NCI-H1694 (cell line): ENCODE results near the gene MAP3K6.

Experiments
- DNase-seq: peaks from one replicate; lab custom pipeline; 2025; lab: John Stamatoyannopoulos, UW

The MAP3K6 gene

GRCh38 chr1:27355683-27356082 is 11.1 kb downstream of the MAP3K6 start:
- DNase-seq = no peak

- no peak for DNase-seq
Observed at GRCh38 chr1:27353629-27354028, 13.1 kb downstream of the MAP3K6 start.

GRCh38 chr1:27353166-27353565 is 13.6 kb downstream of the MAP3K6 start:
- DNase-seq = no peak

DNA sequence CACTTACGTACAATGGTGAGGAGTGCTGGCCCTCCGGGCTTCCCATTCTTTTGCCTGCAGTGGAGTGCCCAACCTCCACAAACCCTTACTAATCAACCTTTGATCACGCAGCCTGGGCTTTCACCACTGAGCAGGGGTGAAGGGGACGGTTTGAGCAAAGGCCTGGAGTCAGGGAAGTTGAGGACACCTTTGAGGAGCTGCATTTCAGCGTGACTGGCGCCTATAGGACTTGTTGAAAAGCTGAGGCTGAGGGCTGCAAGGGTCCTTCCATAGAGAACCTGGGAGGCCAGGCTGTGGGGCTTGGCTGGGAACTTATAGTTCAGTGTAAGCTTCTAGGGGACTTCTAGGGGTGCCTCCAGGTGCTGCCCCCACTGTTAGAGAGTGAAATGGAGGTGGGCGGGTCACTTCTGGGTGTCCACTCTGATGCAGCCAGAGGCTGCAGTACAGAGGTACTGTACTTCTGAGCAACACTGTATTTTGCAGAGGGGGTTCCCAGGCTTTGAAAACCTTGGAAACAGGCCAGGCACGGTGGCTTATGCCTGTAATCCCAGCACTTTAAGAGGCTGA is 15.1 kb downstream of the MAP3K6 start:
- DNase-seq = no peak

- DNase-seq = no peak
Observed at GRCh38 chr1:27350663-27351540, 15.9 kb downstream of the MAP3K6 start.

DNA sequence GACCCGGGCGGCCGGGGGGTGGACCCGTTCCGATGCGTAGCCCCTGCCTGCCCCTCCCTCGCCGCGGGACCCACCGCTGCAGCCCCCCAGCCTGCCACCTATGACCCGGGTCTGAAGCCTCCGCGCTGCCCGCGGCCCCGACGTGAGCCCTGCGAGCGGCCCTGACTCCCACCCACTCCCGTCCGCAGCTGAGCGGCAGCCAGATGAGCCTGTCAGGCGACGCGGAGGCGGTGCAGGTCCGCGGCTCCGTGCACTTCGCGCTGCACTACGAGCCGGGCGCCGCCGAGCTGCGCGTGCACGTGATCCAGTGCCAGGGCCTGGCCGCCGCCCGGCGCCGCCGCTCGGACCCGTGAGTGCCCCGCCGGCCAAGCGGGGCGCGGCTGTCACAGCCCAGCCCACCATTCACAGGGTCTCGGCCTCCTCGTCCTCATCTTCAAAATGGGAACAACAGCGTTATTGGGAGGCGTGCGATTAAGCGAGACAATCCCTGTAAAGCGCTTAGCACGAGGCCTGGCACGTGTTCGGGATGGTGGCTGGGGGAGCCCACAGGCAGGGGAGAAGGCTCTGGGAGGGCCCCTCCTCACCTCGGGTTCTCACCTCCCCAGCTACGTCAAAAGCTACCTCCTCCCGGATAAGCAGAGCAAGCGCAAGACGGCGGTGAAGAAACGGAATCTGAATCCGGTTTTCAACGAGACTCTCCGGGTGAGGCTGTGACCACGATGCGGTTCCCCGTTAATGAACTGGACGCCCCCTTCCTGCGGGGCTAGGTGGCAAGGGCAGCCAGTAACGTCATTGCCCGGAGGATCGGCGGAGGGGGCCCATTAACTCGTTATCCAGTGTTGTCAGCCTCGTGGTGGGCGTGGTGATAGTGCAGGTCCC is 16.7 kb downstream of the MAP3K6 start:
- peak; percentile 15 for DNase-seq

DNA sequence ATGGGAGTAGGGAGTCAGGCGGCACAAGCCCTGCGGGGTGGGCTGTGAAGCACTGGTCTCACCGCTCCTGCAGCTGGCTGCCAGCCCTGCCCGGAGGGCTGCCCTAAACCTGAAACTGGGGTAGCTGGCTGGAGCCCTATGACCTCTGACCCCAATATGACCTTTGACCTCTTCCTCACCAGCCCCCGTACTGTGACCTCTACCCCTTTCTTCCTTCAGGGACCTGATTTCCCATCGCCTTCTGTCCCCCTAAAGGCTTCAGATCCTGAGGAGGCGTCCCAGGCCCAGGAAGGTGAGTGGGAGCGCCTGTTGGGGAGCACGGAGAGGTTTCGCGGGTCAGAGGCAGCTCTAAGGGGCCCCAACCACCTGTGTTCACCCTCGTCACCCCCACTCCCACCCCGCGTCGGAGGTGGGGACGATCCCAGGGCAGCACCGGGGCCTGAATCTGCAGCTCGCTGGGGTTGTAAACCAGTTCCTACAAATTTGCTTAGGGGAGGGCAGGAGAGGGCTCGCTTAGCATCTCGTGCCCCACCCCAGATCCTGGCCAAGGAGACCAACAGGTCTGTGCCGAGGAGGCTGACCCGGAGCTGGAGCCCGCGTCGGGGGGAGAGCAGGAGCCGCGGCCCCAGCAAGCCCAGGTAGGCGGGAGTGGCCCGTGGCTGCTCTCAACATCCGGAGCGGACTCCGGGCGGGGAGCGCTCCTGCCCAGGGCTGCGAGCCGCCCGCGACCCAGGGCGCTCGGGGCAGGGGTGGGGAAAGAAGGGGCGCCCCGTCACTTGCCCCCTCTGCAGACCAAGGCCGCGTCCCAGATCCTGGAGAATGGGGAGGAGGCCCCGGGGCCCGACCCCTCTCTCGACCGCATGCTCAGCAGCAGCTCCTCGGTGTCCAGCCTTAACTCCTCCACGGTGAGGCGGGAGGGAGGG is 17.6 kb downstream of the MAP3K6 start:
- DNase-seq = no peak

- no peak for DNase-seq
Observed at GRCh38 chr1:27346991-27347624, 19.7 kb downstream of the MAP3K6 start.

DNA sequence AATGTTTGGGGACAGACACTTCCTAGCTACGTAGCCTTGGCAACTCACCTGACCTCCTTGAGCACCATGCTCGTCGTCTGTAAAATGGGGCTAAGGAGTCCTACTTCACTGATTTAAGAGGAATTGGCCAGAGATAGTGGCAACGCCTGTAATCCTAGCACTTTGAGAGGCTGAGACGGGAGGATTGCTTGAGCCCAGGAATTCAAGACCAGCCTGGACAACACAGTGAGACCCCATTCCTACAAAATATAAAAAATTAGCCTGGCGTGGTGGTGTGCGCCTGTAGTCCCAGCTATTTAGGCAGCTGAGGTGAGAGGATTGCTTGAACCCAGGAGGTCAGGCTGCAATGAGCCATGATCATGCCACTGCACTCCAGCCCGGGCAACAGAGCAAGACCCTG is 20.4 kb downstream of the MAP3K6 start:
- DNase-seq = no peak

DNA sequence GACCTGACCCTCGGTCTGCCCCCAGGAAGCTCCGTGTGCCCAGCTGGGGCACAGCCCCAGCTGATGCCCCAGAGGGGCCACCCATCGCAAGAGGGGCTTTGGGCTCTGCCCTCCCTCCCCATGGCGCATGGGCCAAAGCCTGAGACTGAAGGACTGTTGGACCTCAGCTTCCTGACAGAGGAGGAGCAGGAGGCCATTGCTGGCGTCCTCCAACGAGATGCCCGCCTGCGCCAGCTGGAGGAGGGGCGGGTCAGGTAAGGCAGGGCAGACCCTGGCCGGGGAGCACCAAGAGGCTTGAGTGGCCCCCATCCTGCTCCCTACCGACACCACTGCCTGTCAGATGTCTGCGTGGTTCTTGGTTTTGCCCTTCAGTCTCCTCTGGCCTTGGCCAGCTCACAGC is 21.5 kb downstream of the MAP3K6 start:
- DNase-seq = no peak

DNA sequence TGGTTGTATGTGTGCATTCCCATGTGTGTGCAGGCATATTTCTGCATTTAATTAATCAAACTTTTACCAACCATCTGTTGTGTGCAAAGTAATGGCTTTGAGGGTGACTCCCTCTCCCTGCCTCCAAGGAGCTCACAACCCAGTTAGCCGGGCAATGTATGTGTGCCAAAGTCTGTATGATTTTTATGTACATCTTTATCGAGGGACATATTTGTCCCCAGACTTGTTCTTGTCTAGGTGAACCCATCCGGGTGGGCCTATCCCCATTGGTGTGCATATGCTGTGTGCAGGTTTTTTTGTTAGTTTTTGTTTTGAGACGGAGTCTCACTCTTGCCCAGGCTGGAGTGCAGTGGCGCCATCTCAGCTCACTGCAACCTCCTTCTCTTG is 23.1 kb downstream of the MAP3K6 start:
- DNase-seq = peak; percentile 34

DNA sequence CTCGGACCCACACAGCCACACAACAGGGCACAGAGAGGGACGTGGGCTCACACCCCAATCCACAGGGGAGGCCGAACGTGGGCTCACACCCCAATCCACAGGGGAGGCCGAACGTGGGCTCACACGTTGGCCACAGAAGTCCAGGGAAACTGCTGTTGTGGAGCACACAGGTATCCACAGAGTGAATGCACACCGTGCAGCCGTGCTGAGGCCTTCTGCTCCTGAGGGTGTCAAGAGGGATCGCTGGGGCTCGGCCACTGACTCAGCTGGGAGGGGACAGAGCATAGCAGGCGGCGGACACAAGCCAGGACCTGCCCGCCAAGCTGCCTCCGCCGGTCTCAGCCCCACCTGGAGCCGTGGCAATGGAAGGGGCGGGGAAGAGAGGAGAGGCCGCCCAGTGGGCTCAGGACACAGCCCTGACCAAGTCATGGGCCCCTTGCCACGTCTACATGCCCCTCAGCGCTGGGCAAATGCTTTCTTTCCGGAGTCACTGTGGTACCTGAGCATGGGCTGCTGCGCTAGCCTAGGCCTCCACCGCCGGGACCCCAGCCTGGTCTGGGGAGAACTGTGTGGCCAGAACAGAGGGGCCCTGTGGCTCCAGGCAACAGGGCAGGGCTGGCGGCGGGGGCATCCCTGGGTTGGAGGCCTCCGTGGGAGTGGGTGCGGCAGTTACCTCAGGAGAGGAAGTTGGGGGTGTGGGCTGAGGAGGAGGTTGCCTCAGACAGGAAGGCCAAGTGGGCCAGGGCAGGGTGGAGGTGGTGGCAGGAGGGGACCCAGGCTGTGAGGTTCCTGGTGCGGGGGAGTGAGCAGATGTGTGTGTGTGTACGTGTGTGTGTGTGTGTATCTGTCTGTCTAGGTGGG is 23.8 kb downstream of the MAP3K6 start:
- no peak for DNase-seq

GRCh38 chr1:27342391-27342777 is 24.4 kb downstream of the MAP3K6 start:
- DNase-seq = no peak

DNA sequence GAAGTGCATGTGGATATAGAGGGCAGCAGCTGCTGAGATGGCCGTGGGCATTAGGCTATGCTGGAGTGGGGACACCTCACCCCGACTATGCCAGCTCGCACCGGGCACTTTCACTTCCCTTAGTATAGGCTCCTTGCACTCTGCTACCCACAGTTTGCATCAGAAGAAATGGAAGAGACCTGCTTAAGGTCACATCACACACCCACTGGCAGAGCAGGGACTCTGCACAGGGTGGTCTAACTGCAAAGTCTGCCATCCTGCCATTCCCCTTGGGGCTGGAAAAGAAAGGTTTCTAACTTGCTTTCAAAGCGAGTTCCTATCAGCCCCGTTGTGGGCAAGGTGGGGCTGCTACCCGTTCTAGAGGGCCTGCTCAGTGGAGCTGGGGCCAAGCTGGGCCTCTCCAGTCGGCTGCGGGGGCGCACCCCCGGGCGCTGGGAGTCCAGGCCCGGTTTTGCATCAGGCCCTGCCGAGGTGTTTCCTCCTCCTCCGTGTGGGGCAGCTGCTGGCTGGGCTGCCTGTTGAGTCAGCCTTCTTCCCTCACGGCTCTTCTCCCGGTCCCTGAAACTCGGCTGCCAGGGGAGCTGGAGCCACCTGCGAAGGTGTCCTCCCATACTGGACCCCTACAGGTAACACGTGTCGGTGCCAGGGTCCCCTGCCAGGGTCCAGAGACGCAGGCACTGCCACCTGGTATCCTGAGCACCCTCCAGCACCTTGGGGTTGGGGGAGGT is 25.1 kb downstream of the MAP3K6 start, which contains the start of gene SYTL1:
Gene SYTL1 (plus strand): TSS at position 498 of the 728 bp plus-strand sequence. CDS start 3,313 bp downstream, outside the sequence.
- peak; percentile 32 for DNase-seq

GRCh38 chr1:27339213-27339612 is 27.5 kb downstream of the MAP3K6 start:
- no peak for DNase-seq

GRCh38 chr1:27338751-27339150 is 28.0 kb downstream of the MAP3K6 start:
- DNase-seq = no peak

GRCh38 chr1:27336756-27337155 is 30.0 kb downstream of the MAP3K6 start:
- no peak for DNase-seq

- no peak for DNase-seq
Observed at GRCh38 chr1:27335506-27336422, 31.0 kb downstream of the MAP3K6 start.
